ENCODE results near the gene PRG2. TPM values are rescaled to one million over a fixed set of nuclear protein-coding genes. Genes with fewer than 3 reads are reported as not detected.

Gene PRG2
- total and polyA plus RNA-seq, 2 of the 4 experiments (the other 2 are of a cell fraction), result not detected

DNA sequence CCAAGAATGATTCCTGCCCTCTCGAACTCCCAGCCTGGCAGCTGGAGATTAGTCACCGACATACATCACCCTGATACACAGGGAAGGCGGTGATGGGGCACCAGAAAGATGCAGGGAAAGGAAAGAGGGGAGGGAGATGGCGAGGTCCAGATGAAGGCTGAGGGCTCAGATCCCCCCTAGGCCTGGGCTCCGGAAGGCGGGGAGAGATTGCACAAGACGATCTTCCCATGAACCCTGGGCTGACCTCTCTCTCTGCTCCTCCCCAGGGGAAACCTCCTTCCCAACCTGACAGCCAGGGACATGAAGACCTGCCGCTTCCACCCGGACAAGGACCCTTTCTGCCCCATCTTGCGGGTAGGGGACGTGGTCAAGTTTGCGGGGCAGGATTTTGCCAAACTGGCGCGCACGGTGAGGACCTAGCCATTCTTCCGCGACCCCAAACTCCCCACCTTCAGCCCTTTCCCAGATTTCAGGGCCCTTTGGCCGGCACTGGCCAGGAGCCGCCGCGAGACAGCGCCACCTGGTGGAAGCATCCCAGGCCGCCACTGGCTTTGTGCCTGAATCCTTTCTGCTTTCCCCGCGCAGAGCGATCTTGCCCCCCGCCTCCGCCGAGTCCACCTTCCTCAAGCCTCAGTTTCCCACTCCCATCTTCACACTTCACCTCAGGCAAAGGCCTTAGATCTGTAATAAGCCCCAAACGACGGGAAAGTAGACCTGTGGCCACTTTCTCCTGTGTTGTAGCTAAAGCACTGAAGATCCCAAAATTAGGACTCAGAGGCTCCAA is 40.8 kb downstream of the PRG2 start:
- Histone ChIP-seq H2AFZ (replicated peaks; ENCODE audit: low read length, poor library complexity) (peak overlapping the region; percentile 88), H2AK5ac (ENCODE audit: low read depth, low read length) (no peak overlapping the region), H3K4me2 (ENCODE audit: low read depth, low read length) (peak overlapping the region; percentile 31; the same call in 1 of the 2 replicates), H3K56ac (ENCODE audit: extremely low read depth, insufficient read depth, low read length) (no peak overlapping the region), H3K36me3 (ENCODE audit: control insufficient read depth, insufficient read depth, low read length) (no peaks in the 10 kb centered on the region), H2BK15ac (ENCODE audit: low read depth, low read length) (no peak overlapping the region), H3K27ac (ENCODE audit: insufficient read depth, low read length) (no peak overlapping the region), H3K27me3 (ENCODE audit: control insufficient read depth, insufficient read depth, low read length) (peaks cover 20% of the 10 kb centered on the region), H2AK9ac (replicated peaks; ENCODE audit: low read depth, low read length, poor library complexity) (peak overlapping the region; percentile 94), H4K91ac (ENCODE audit: insufficient read depth, low read depth, low read length) (no peak overlapping the region; the same call in 1 of the 2 replicates), H2BK20ac (ENCODE audit: low read depth, low read length) (no peak overlapping the region), H4K20me1 (ENCODE audit: insufficient read depth, low read length) (no peaks in the 10 kb centered on the region), H3K4ac (ENCODE audit: low read depth, low read length) (no peak overlapping the region), H3K4me1 (ENCODE audit: control insufficient read depth, insufficient read depth, low read length) (peaks cover 2% of the 10 kb centered on the region; the same call in 1 of the 2 replicates), H3K18ac (ENCODE audit: low read depth, low read length) (no peak overlapping the region), H3K9ac (ENCODE audit: low read depth, low read length) (no peak overlapping the region), H4K8ac (ENCODE audit: low read depth in 2 of 2, low read length in 2 of 2) (no peak overlapping the region), H2BK120ac (ENCODE audit: low read depth, low read length) (no peak overlapping the region), H3K4me3 (ENCODE audit: insufficient read depth, low read depth, low read length) (no peak overlapping the region), H3K14ac (replicated peaks; ENCODE audit: low read depth, low read length) (no peak overlapping the region), H2BK5ac (ENCODE audit: low read depth, low read length, poor library complexity, severe bottlenecking) (no peak overlapping the region), H3K9me3 (ENCODE audit: control insufficient read depth, insufficient read depth, low read length) (peaks cover 5% of the 10 kb centered on the region; the same call in 1 of the 2 replicates), H3K9me1 (ENCODE audit: insufficient read depth, low read length) (no peaks in the 10 kb centered on the region), H4K5ac (ENCODE audit: low read depth, low read length) (no peak overlapping the region), H3K79me1 (ENCODE audit: low read depth in 1 of 2, low read length in 2 of 2) (no peaks in the 10 kb centered on the region), H3K23ac (ENCODE audit: low read depth, low read length) (0 out of 2 replicates have a peak overlapping the region, but pooled peaks have one; percentile 44)
- in situ Hi-C loops (cut with MboI; ENCODE audit: low sequenced_read_pairs) (loop anchor here (25.0 kb wide), 1 partner anchor 512 kb away; no protein-coding TSS in a partner anchor), dilution Hi-C loops (cut with HindIII; ENCODE audit: low sequenced_read_pairs, unreplicated experiment) (no loop called here), intact Hi-C loops (cut with micrococcal nuclease) (loop anchor here (5.0 to 10.0 kb wide), 2 partner anchors 507 to 1175 kb away; no protein-coding TSS in a partner anchor)
- no TSS peak for BruUV-seq (replicated peaks)
- WGBS, 2 experiments (ENCODE audit: extremely low coverage in 2 of 2, insufficient read length in 1 of 2), result 3% methylated on average over 5 of the region's 31 CpGs; no CpG with 5 or more reads in 1 of the 2 experiments
- DNase-seq (peak; percentile 33), ATAC-seq (ENCODE audit: low read depth) (peak; percentile 64)
- POLR2A ChIA-PET (ENCODE audit: unreplicated experiment), result no interaction called here
- CTCF ChIA-PET, result interaction anchor here (1.0 kb wide), 2 partner anchors 109 to 144 kb away, joined by 3 to 4 read pairs; no protein-coding TSS in a partner anchor
- peak; percentile 51 for TF ChIP-seq CEBPB (IDR thresholded peaks at IDR 0.05; ENCODE audit: low read depth, low read length)
- TF ChIP-seq, protein P1, sequence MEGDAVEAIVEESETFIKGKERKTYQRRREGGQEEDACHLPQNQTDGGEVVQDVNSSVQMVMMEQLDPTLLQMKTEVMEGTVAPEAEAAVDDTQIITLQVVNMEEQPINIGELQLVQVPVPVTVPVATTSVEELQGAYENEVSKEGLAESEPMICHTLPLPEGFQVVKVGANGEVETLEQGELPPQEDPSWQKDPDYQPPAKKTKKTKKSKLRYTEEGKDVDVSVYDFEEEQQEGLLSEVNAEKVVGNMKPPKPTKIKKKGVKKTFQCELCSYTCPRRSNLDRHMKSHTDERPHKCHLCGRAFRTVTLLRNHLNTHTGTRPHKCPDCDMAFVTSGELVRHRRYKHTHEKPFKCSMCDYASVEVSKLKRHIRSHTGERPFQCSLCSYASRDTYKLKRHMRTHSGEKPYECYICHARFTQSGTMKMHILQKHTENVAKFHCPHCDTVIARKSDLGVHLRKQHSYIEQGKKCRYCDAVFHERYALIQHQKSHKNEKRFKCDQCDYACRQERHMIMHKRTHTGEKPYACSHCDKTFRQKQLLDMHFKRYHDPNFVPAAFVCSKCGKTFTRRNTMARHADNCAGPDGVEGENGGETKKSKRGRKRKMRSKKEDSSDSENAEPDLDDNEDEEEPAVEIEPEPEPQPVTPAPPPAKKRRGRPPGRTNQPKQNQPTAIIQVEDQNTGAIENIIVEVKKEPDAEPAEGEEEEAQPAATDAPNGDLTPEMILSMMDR (conservative IDR thresholded peaks at IDR 0.05; ENCODE audit: low read depth, low read length), result peak; percentile 65
- TF ChIP-seq RAD21 (IDR thresholded peaks at IDR 0.05; ENCODE audit: low read length), result peak; percentile 38
- TF ChIP-seq, protein P2, sequence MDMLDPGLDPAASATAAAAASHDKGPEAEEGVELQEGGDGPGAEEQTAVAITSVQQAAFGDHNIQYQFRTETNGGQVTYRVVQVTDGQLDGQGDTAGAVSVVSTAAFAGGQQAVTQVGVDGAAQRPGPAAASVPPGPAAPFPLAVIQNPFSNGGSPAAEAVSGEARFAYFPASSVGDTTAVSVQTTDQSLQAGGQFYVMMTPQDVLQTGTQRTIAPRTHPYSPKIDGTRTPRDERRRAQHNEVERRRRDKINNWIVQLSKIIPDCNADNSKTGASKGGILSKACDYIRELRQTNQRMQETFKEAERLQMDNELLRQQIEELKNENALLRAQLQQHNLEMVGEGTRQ (IDR thresholded peaks at IDR 0.05; ENCODE audit: low read depth, low read length), result no peak
- TF ChIP-seq MXI1 (IDR thresholded peaks at IDR 0.05; ENCODE audit: borderline replicate concordance, low read depth, low read length), result no peak
- no peak for TF ChIP-seq RFX5 (IDR thresholded peaks at IDR 0.05; ENCODE audit: low read depth, low read length)
- TF ChIP-seq FOS (IDR thresholded peaks at IDR 0.05; ENCODE audit: low read depth, low read length), result no peak
- no peak for TF ChIP-seq ELK1 (IDR thresholded peaks at IDR 0.05; ENCODE audit: borderline replicate concordance, low read depth, low read length)
- no peak for TF ChIP-seq MAZ (IDR thresholded peaks at IDR 0.05; ENCODE audit: borderline replicate concordance, low read depth, low read length)
- no peak for TF ChIP-seq CHD1 (IDR thresholded peaks at IDR 0.05; ENCODE audit: low read depth, low read length)
- TF ChIP-seq MAFK (IDR thresholded peaks at IDR 0.05; ENCODE audit: low read depth, low read length), result no peak
- no peak for TF ChIP-seq NFE2L2 (IDR thresholded peaks at IDR 0.05; ENCODE audit: low read depth, low read length)
- no peak for TF ChIP-seq RCOR1 (IDR thresholded peaks at IDR 0.05; ENCODE audit: insufficient replicate concordance, low read length)
- TF ChIP-seq POLR2A (IDR thresholded peaks at IDR 0.05; ENCODE audit: low read depth, low read length), result no peak
